ENCODE results near the gene MAGI2. TPM values are rescaled to one million over a fixed set of nuclear protein-coding genes. Genes with fewer than 3 reads are reported as not detected.
A peak's percentile ranks its signal among the peaks of the same experiment; 100 is the strongest.

The MAGI2 gene
- total RNA-seq, 1 experiment from 2014 or later, result 0.34 TPM

DNA sequence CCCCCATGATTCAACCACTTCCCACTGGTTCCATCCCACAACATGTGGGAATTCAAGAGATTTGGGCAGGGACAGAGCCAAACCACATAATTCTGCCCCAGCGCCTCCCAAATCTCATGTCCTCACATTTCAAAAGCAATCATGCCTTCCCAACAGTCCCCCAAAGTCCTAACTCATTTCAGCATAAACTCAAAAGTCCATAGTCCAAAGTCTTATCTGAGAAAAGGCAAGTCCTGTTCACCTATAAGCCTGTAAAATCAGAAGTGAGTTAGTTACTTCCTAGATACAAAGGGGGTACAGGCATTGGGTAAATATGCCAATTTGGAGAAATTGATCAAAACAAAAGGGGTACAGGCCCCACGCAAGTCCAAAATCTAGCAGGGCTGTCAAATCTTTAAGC is 272.9 kb downstream of the MAGI2 start:
- Histone ChIP-seq H3K36me3 (ENCODE audit: insufficient read depth, low read length, poor library complexity, severe bottlenecking) (no peaks in the 10 kb centered on the region), H3K4me1 (ENCODE audit: insufficient read depth, low read length, poor library complexity, severe bottlenecking) (no peaks in the 10 kb centered on the region), H3K27me3 (replicated peaks; ENCODE audit: insufficient read depth, low read depth, low read length, poor library complexity) (no peaks in the 10 kb centered on the region), H3K27ac (ENCODE audit: low read depth, low read length, poor library complexity, severe bottlenecking) (no peak overlapping the region), H3K4me3 (ENCODE audit: low read depth, low read length, poor library complexity, severe bottlenecking) (no peak overlapping the region), H3K9me3 (ENCODE audit: low read depth, low read length, poor library complexity, severe bottlenecking) (no peaks in the 10 kb centered on the region)
- no peak for TF ChIP-seq EZH2 (IDR thresholded peaks at IDR 0.05; ENCODE audit: borderline replicate concordance, low read depth, low read length, poor library complexity, severe bottlenecking)
- TF ChIP-seq, protein P1, sequence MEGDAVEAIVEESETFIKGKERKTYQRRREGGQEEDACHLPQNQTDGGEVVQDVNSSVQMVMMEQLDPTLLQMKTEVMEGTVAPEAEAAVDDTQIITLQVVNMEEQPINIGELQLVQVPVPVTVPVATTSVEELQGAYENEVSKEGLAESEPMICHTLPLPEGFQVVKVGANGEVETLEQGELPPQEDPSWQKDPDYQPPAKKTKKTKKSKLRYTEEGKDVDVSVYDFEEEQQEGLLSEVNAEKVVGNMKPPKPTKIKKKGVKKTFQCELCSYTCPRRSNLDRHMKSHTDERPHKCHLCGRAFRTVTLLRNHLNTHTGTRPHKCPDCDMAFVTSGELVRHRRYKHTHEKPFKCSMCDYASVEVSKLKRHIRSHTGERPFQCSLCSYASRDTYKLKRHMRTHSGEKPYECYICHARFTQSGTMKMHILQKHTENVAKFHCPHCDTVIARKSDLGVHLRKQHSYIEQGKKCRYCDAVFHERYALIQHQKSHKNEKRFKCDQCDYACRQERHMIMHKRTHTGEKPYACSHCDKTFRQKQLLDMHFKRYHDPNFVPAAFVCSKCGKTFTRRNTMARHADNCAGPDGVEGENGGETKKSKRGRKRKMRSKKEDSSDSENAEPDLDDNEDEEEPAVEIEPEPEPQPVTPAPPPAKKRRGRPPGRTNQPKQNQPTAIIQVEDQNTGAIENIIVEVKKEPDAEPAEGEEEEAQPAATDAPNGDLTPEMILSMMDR (conservative IDR thresholded peaks at IDR 0.05; ENCODE audit: low read depth, low read length), result no peak
- CTCF ChIA-PET, result interaction anchor here (0.5 kb wide), 1 partner anchor 35 kb away, joined by 3 read pairs; no protein-coding TSS in a partner anchor
- intact Hi-C loops (cut with micrococcal nuclease; ENCODE audit: unreplicated experiment), result no loop called here
- BruUV-seq (replicated peaks), result no TSS peak
- POLR2A ChIA-PET (ENCODE audit: low non-redundant PET), result no interaction called here
- DNase-seq (ENCODE audit: low spot score), result no peak

DNA sequence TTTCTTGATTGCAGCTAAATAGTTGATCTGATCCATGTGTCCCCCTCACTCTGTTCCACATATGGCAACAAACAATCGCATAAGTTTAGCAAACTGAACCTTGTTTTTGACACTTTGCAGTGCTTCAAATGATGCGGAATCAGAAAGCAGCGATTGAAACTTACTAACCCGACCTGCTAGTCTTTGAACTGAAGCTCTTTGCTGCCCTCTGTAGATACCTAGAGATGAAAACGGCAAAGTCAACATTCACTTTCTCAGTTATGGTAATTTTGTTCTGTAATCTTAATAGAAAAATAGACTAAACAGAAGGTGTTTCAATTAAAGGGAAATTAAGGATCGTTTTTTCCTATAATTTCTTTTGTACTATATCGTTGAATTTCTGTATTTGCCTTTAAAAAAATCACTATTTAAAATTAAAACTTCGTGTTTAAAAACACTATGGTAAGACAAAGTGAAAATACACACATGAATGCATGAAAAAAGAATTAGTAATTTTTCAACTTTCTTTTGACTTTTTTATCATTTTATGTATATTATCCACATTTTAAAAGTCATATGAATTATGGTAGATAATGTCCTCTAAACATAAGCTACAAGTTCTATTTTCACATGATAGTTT is 276.5 kb downstream of the MAGI2 start:
- Histone ChIP-seq H3K4me1 (ENCODE audit: insufficient read depth, low read length, poor library complexity, severe bottlenecking) (no peaks in the 10 kb centered on the region), H3K9me3 (ENCODE audit: low read depth, low read length, poor library complexity, severe bottlenecking) (no peaks in the 10 kb centered on the region), H3K27ac (ENCODE audit: low read depth, low read length, poor library complexity, severe bottlenecking) (no peak overlapping the region), H3K4me3 (ENCODE audit: low read depth, low read length, poor library complexity, severe bottlenecking) (no peak overlapping the region), H3K36me3 (ENCODE audit: insufficient read depth, low read length, poor library complexity, severe bottlenecking) (no peaks in the 10 kb centered on the region), H3K27me3 (replicated peaks; ENCODE audit: insufficient read depth, low read depth, low read length, poor library complexity) (no peaks in the 10 kb centered on the region)
- ChIA-PET POLR2A (ENCODE audit: low non-redundant PET) (no interaction called here), CTCF (interaction anchor here (0.7 kb wide), 1 partner anchor 165 kb away, joined by 6 read pairs; no protein-coding TSS in a partner anchor)
- BruUV-seq (replicated peaks), result no TSS peak
- DNase-seq (ENCODE audit: low spot score), result peak; percentile 71
- intact Hi-C loops (cut with micrococcal nuclease; ENCODE audit: unreplicated experiment), result loop anchor here (2.0 to 5.0 kb wide), 3 partner anchors 250 to 666 kb away; no protein-coding TSS in a partner anchor
- TF ChIP-seq, protein P1 (conservative IDR thresholded peaks at IDR 0.05; ENCODE audit: low read depth, low read length), result peak; percentile 73
- no peak for TF ChIP-seq EZH2 (IDR thresholded peaks at IDR 0.05; ENCODE audit: borderline replicate concordance, low read depth, low read length, poor library complexity, severe bottlenecking)

DNA sequence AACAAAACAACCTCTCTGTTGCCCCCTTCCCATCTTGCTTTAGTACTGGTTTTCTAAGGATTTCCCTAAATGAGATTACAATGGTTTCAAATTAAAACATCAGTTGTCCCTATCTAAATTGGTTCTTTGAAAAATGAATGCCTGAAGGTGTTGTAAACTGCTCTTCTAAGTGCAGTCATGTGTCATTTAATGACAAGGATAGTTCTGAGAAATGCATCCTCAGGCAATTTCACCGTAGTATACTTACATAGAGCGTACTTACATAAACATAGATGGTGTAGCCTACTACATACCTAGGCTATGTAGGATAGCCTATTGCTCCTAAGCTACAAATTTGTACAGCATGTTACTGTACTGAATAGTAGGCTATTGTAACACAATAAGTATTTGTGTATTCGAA is 278.1 kb downstream of the MAGI2 start:
- Histone ChIP-seq H3K36me3 (ENCODE audit: insufficient read depth, low read length, poor library complexity, severe bottlenecking) (no peaks in the 10 kb centered on the region), H3K27me3 (replicated peaks; ENCODE audit: insufficient read depth, low read depth, low read length, poor library complexity) (no peaks in the 10 kb centered on the region), H3K27ac (ENCODE audit: low read depth, low read length, poor library complexity, severe bottlenecking) (no peak overlapping the region), H3K4me1 (ENCODE audit: insufficient read depth, low read length, poor library complexity, severe bottlenecking) (no peaks in the 10 kb centered on the region), H3K9me3 (ENCODE audit: low read depth, low read length, poor library complexity, severe bottlenecking) (no peaks in the 10 kb centered on the region), H3K4me3 (ENCODE audit: low read depth, low read length, poor library complexity, severe bottlenecking) (no peak overlapping the region)
- ChIA-PET CTCF (no interaction called here), POLR2A (ENCODE audit: low non-redundant PET) (no interaction called here)
- intact Hi-C loops (cut with micrococcal nuclease; ENCODE audit: unreplicated experiment), result loop anchor here (5.0 kb wide), 2 partner anchors 248 to 588 kb away; no protein-coding TSS in a partner anchor
- DNase-seq (ENCODE audit: low spot score), result no peak
- TF ChIP-seq EZH2 (IDR thresholded peaks at IDR 0.05; ENCODE audit: borderline replicate concordance, low read depth, low read length, poor library complexity, severe bottlenecking), result no peak
- TF ChIP-seq, protein P1 (conservative IDR thresholded peaks at IDR 0.05; ENCODE audit: low read depth, low read length), result no peak
- BruUV-seq (replicated peaks), result no TSS peak

Data from A673 (cell line).